BE2C (cell line): ENCODE data around the gene WEE1.

ENCODE experiments used
- DNase-seq: peaks from one replicate; pipeline ENCODE4 v3.0.0-alpha.2; 2020
- H3K27me3 ChIP-seq: fragments of 250-450 bp; sonication (Bioruptor Pico); 2 replicates; pipeline ENCODE4 v1.5.1; 2020; ENCODE audit warnings: mild to moderate bottlenecking
- H3K36me3 ChIP-seq: fragments of 250-450 bp; sonication (Bioruptor Pico); 2 replicates; pipeline ENCODE4 v1.5.1; 2020; ENCODE audit warnings: mild to moderate bottlenecking
- H3K4me1 ChIP-seq: fragments of 250-450 bp; sonication (Bioruptor Pico); 2 replicates; pipeline ENCODE4 v1.5.1; 2020
- H3K4me3 ChIP-seq: 2 replicates; pipeline ENCODE4 v1.5.1; 2011; ENCODE audit warnings: low read depth, low read length
- H3K9me3 ChIP-seq: fragments of 250-450 bp; sonication (Bioruptor Pico); 2 replicates; pipeline ENCODE4 v1.5.1; 2020
- TF ChIP-seq, protein P1 (sequence below): IDR thresholded peaks from 2 replicates; pipeline ENCODE4 v1.5.1; 2012; ENCODE audit warnings: mild to moderate bottlenecking, low read depth, low read length

WEE1 gene

DNA sequence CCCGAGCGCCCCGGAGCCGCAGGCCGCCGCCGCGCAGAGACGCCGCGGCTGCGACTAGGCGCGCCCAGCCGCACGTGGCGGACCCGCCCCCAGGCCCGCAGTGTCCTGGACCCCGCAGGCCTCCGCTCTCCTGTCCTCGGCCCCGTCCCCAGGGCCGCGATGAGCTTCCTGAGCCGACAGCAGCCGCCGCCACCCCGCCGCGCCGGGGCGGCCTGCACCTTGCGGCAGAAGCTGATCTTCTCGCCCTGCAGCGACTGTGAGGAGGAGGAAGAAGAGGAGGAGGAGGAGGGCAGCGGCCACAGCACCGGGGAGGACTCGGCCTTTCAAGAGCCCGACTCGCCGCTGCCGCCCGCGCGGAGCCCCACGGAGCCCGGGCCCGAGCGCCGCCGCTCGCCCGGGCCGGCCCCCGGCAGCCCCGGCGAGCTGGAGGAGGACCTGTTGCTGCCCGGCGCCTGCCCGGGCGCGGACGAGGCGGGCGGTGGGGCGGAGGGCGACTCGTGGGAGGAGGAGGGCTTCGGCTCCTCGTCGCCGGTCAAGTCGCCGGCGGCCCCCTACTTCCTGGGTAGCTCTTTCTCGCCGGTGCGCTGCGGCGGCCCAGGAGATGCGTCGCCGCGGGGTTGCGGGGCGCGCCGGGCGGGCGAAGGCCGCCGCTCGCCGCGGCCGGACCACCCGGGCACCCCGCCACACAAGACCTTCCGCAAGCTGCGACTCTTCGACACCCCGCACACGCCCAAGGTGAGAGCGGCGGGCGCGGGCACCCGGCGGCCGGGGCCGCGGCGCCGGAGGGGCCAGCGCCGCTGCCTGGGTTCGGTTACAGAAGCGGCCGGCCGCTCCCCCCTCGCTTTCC lies 528 bp downstream of the WEE1 start:
- Histone ChIP-seq H3K4me3 (peak overlapping the region; percentile 82), H3K4me1 (no peaks in the 10 kb centered on the region), H3K36me3 (peaks cover 26% of the 10 kb centered on the region), H3K9me3 (no peaks in the 10 kb centered on the region), H3K27me3 (no peaks in the 10 kb centered on the region)
- TF ChIP-seq, protein P1, sequence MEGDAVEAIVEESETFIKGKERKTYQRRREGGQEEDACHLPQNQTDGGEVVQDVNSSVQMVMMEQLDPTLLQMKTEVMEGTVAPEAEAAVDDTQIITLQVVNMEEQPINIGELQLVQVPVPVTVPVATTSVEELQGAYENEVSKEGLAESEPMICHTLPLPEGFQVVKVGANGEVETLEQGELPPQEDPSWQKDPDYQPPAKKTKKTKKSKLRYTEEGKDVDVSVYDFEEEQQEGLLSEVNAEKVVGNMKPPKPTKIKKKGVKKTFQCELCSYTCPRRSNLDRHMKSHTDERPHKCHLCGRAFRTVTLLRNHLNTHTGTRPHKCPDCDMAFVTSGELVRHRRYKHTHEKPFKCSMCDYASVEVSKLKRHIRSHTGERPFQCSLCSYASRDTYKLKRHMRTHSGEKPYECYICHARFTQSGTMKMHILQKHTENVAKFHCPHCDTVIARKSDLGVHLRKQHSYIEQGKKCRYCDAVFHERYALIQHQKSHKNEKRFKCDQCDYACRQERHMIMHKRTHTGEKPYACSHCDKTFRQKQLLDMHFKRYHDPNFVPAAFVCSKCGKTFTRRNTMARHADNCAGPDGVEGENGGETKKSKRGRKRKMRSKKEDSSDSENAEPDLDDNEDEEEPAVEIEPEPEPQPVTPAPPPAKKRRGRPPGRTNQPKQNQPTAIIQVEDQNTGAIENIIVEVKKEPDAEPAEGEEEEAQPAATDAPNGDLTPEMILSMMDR: no peak
- no peak for DNase-seq

DNA sequence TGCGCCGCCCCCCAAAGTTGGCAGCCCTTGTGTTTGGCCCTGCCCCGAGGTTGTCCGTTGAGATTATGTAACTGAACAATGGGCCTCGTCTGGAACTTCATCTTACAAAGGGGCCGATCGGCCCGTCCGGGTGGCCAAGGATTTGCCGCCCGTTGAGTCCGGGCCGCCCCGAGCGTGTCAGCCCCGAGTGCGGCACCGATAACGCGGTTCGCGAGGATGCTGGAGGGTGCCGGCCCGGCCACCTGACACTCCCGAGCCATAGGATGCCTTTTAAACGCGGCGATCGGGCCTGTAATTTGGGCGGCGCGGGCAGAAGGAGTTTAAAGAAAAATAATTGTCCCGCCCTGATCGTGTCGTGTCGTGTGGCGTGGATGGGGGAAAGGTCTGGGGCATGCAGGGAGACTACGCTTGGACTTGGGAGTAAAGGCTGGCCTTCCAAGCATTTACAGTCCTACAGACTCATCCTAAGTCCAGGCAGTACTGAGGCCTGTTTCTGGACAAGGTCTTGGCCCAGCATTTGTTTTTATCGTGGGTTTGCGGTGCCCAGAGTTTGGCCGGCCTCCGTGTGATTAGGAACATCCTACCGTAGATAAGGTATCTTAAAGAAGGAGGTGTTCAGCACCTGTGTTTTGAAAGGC lies 1.3 kb downstream of the WEE1 start:
- DNase-seq: peak; percentile 8
- TF ChIP-seq, protein P1: no peak
- H3K9me3 ChIP-seq: no peaks in the 10 kb centered on the region
- H3K4me3 ChIP-seq: peak overlapping the region; percentile 82
- no peaks in the 10 kb centered on the region for H3K4me1 ChIP-seq
- no peaks in the 10 kb centered on the region for H3K27me3 ChIP-seq
- H3K36me3 ChIP-seq: peaks cover 29% of the 10 kb centered on the region

DNA sequence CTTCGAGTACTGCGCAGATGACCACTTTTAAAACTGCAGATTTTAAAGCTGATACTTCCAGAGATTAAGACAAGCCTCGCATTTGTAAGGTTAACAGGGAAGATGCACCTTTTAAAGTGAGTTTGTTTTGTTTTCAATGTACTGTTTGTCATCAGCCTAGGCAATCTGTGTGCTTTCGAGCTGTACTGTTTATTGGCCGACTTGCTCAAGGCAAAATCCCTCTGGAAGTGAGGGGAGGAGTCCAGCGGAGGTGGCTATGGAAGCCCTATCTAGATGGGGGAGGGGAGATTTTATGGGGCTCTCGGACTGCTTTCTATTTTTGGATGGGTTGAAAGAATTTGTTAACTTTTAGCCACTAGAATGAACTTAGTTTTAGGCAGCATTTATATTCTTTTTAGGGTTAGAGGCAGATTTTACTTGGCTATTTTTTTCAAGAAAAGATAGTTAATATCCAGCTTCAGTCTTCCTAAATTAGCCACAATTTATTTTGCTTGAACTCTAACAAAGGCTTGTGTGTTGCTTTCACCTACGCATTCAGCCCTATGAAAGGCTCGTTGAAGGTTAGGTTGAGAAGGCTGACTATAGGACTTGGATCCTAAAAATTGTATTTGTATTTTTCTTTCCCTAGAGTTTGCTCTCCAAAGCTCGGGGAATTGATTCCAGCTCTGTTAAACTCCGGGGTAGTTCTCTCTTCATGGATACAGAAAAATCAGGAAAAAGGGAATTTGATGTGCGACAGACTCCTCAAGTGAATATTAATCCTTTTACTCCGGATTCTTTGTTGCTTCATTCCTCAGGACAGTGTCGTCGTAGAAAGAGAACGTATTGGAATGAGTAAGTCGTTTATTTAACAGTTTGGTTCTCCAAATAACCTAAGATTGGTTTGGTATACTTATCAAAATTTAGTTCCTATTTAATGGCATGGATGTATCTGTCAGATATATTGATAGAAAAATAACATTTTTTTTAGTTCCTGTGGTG lies 2.1 kb downstream of the WEE1 start:
- Histone ChIP-seq H3K36me3 (peaks cover 35% of the 10 kb centered on the region), H3K4me3 (peak overlapping the region; percentile 82), H3K27me3 (no peaks in the 10 kb centered on the region), H3K4me1 (no peaks in the 10 kb centered on the region), H3K9me3 (no peaks in the 10 kb centered on the region)
- DNase-seq: peak; percentile 64
- TF ChIP-seq, protein P1: no peak

DNA sequence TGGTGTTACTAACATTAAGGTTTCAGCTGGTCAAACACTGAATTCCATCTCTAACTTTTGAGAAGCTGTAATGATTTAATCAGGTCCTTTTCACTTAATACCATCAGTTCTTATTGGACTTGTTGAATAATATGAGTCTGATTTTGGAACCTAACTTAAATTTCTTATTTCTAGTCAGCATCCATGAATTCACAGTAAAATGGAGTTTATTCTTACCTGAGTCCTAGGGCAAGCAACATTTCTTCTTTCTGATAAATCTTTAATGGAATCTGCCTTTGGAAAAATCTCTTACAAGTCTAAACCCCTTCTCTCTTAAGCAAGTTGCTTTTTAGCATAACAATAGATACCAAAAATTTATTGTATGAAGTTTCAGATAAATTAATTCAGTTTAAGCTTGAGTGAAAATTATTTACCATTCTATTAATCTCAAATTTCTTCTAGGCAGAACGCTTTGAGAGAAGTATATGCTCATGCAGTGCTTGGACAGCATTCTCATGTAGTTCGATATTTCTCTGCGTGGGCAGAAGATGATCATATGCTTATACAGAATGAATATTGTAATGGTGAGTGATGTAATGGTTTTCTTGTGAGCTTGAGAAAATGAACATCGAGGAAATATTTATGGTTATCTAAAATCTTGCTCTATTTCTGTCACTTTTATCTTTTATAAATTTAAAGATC lies 3.4 kb downstream of the WEE1 start:
- Histone ChIP-seq H3K9me3 (no peaks in the 10 kb centered on the region), H3K36me3 (peaks cover 45% of the 10 kb centered on the region), H3K4me3 (peak overlapping the region; percentile 82), H3K27me3 (no peaks in the 10 kb centered on the region), H3K4me1 (no peaks in the 10 kb centered on the region)
- TF ChIP-seq, protein P1: no peak
- no peak for DNase-seq

DNA sequence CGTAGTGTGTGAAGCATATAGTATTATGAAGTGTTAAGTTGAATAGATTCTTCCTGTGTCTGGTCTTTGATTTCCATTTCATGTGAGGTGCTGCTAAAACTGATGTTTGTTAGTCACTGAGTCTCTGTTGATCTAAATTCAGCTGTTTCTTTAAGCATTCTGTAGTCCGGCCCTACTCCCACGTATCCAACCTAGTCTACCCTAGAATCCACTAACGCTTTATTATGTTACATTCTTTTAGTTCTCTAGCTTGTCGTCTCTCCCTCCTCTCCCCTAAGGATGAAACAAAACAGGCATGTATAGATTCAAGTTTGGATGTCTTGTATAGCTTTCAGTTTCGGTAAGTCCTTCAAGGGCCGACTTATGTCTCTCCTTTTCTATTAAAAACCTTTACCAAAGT lies 4.1 kb downstream of the WEE1 start:
- Histone ChIP-seq H3K27me3 (no peaks in the 10 kb centered on the region), H3K4me1 (no peaks in the 10 kb centered on the region), H3K9me3 (no peaks in the 10 kb centered on the region), H3K4me3 (peak overlapping the region; percentile 82), H3K36me3 (peaks cover 52% of the 10 kb centered on the region)
- TF ChIP-seq, protein P1: no peak
- DNase-seq: no peak
